Measurements from ENCODE around the gene UBTD2. TPM values are rescaled to one million over a fixed set of nuclear protein-coding genes. Genes with fewer than 3 reads are reported as not detected.
"Not testable (repeated sequence)": the region's sequence is repeated elsewhere in the genome, so short reads cannot be mapped to it uniquely, and the experiment has no call there.

The UBTD2 gene
- total RNA-seq, 4 donors from 2014 or later: 17.3 to 26.6 (median 20.2) TPM

- H3K9me3 ChIP-seq: no peaks in the 10 kb centered on the region
- TF ChIP-seq POLR2A (IDR thresholded peaks at IDR 0.05) (no peak), POLR2AphosphoS5 (IDR thresholded peaks at IDR 0.05) (no peak)
- 86 to 92% methylated on average over 5 to 6 of the region's 6 CpGs for WGBS, 2 donors (ENCODE audit: low coverage in 1 of 2)
- H3K36me3 ChIP-seq: no peaks in the 10 kb centered on the region
- no peaks in the 10 kb centered on the region for H3K4me1 ChIP-seq
- H3K27me3 ChIP-seq: no peaks in the 10 kb centered on the region
- H3K4me3 ChIP-seq: no peak overlapping the region
- no peak for ATAC-seq
- no peak overlapping the region for H3K27ac ChIP-seq
Measured at GRCh38 chr5:172200476-172200875, 83.1 kb downstream of the UBTD2 start.

- TF ChIP-seq EP300 (IDR thresholded peaks at IDR 0.05) (no peak), CTCF (IDR thresholded peaks at IDR 0.05) (no peak), POLR2AphosphoS5 (IDR thresholded peaks at IDR 0.05) (no peak), POLR2A (IDR thresholded peaks at IDR 0.05) (no peak)
- Histone ChIP-seq H3K27me3 (no peaks in the 10 kb centered on the region), H3K36me3 (no peaks in the 10 kb centered on the region), H3K9me3 (no peaks in the 10 kb centered on the region), H3K4me1 (no peaks in the 10 kb centered on the region), H3K27ac (no peak overlapping the region), H3K4me3 (no peak overlapping the region)
- no peak for ATAC-seq
- 72 to 84% methylated on average over 4 to 5 of the region's 10 CpGs for WGBS, 2 donors (ENCODE audit: low coverage in 1 of 2)
Measured at GRCh38 chr5:172199446-172199845, 84.1 kb downstream of the UBTD2 start.

- ATAC-seq, H3K36me3 ChIP-seq, H3K27me3 ChIP-seq, H3K27ac ChIP-seq, H3K4me3 ChIP-seq, H3K4me1 ChIP-seq, H3K9me3 ChIP-seq: not testable (repeated sequence)
- 69 to 100% methylated on average over 2 to 4 of the region's 4 CpGs for WGBS, 2 donors (ENCODE audit: low coverage in 1 of 2)
Measured at GRCh38 chr5:172197775-172198174, 85.8 kb downstream of the UBTD2 start.

GRCh38 chr5:172194985-172195774 is 88.4 kb downstream of the UBTD2 start:
- TF ChIP-seq EP300 (IDR thresholded peaks at IDR 0.05) (no peak), CTCF (IDR thresholded peaks at IDR 0.05) (no peak), POLR2AphosphoS5 (IDR thresholded peaks at IDR 0.05) (no peak), POLR2A (IDR thresholded peaks at IDR 0.05) (no peak)
- ATAC-seq: no peak
- Histone ChIP-seq H3K27ac (no peak overlapping the region), H3K36me3 (no peaks in the 10 kb centered on the region), H3K4me1 (no peaks in the 10 kb centered on the region), H3K27me3 (no peaks in the 10 kb centered on the region), H3K4me3 (no peak overlapping the region), H3K9me3 (no peaks in the 10 kb centered on the region)
- WGBS, 2 donors (ENCODE audit: low coverage in 1 of 2): 85 to 91% methylated on average over 3 to 6 of the region's 6 CpGs

GRCh38 chr5:172193872-172194271 is 89.7 kb downstream of the UBTD2 start, which contains the start of gene EFCAB9:
Gene EFCAB9 (plus strand): TSS chr5:172194172. CDS start chr5:172194173, 1 bp downstream.
- Histone ChIP-seq H3K4me1 (peaks cover 0 to 4% (median 0%) of the 10 kb centered on the region in 3 donors), H3K36me3 (no peaks in the 10 kb centered on the region), H3K27ac (no peak within 1 kb of the TSS), H3K27me3 (no peaks in the 10 kb centered on the region), H3K4me3 (no peak within 1 kb of the TSS), H3K9me3 (no peaks in the 10 kb centered on the region)
- TF ChIP-seq EP300 (IDR thresholded peaks at IDR 0.05) (no peak), POLR2A (IDR thresholded peaks at IDR 0.05) (no peak), CTCF (IDR thresholded peaks at IDR 0.05) (no peak), POLR2AphosphoS5 (IDR thresholded peaks at IDR 0.05) (no peak)
- ATAC-seq: no peak
- WGBS, 2 donors (ENCODE audit: low coverage in 1 of 2): 60 to 73% methylated on average over 5 of the region's 6 CpGs

- no peak for ATAC-seq
- Histone ChIP-seq H3K36me3 (no peaks in the 10 kb centered on the region), H3K4me3 (no peak overlapping the region), H3K27me3 (no peaks in the 10 kb centered on the region), H3K27ac (no peak overlapping the region), H3K4me1 (peaks cover 0 to 33% (median 3%) of the 10 kb centered on the region in 3 donors), H3K9me3 (no peaks in the 10 kb centered on the region)
- no peak for TF ChIP-seq EP300 (IDR thresholded peaks at IDR 0.05)
- 40 to 59% methylated on average over 1 of the region's 3 CpGs for WGBS, 2 donors (ENCODE audit: low coverage in 1 of 2)
Measured at GRCh38 chr5:172189693-172190296, 93.8 kb downstream of the UBTD2 start.
